ENCODE data around the gene CRPPA.

The CRPPA gene

DNA sequence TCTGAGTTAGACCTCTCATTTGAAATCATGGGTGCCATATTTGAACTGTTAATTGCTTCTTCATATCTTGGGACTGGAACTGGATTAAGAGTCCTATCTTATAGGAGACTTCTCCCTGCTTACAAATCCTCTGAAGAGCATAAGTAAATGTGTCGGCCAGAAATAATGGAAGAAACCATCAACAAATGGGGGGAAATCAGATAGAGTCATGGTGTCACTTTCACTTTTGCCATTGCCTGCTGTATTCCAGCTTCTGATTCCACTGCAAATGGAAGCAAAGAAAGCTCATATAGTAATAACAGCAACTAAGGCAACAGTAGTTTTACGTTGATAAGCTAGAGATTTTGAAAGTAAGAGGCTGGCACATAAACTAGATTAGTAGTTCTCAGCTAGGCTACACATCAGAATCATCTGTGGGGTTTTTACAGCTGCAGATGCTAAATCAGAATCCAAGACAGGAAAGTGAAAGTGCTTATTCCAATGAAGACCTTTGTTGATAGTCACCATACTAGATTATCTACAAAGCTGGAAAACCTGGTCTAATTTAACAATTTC lies 12.3 kb upstream of the CRPPA start:
- DNase-seq (ENCODE audit: low read depth), result no peak
- TF ChIP-seq, protein P1, sequence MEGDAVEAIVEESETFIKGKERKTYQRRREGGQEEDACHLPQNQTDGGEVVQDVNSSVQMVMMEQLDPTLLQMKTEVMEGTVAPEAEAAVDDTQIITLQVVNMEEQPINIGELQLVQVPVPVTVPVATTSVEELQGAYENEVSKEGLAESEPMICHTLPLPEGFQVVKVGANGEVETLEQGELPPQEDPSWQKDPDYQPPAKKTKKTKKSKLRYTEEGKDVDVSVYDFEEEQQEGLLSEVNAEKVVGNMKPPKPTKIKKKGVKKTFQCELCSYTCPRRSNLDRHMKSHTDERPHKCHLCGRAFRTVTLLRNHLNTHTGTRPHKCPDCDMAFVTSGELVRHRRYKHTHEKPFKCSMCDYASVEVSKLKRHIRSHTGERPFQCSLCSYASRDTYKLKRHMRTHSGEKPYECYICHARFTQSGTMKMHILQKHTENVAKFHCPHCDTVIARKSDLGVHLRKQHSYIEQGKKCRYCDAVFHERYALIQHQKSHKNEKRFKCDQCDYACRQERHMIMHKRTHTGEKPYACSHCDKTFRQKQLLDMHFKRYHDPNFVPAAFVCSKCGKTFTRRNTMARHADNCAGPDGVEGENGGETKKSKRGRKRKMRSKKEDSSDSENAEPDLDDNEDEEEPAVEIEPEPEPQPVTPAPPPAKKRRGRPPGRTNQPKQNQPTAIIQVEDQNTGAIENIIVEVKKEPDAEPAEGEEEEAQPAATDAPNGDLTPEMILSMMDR (conservative IDR thresholded peaks at IDR 0.05; ENCODE audit: low read depth, low read length), result no peak
- H3K4me3 ChIP-seq (ENCODE audit: low read length), result no peak overlapping the region

DNA sequence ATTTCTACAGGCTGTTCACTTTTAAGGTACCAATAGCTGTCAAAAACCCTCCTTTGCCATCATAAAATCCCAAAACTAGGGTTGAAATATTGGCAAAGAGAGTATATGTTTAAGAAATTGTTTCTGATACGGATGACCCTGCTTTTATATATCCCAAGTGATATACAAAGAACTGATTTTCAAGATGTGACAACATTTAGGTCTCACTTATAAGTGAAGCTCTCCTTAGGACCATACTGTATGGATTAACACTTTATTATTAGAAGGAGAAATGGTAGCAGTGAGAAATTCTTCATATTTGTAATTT lies 11.0 kb upstream of the CRPPA start:
- TF ChIP-seq, protein P1 (conservative IDR thresholded peaks at IDR 0.05; ENCODE audit: low read depth, low read length), result no peak
- H3K4me3 ChIP-seq (ENCODE audit: low read length), result no peak overlapping the region
- DNase-seq (ENCODE audit: low read depth), result no peak

DNA sequence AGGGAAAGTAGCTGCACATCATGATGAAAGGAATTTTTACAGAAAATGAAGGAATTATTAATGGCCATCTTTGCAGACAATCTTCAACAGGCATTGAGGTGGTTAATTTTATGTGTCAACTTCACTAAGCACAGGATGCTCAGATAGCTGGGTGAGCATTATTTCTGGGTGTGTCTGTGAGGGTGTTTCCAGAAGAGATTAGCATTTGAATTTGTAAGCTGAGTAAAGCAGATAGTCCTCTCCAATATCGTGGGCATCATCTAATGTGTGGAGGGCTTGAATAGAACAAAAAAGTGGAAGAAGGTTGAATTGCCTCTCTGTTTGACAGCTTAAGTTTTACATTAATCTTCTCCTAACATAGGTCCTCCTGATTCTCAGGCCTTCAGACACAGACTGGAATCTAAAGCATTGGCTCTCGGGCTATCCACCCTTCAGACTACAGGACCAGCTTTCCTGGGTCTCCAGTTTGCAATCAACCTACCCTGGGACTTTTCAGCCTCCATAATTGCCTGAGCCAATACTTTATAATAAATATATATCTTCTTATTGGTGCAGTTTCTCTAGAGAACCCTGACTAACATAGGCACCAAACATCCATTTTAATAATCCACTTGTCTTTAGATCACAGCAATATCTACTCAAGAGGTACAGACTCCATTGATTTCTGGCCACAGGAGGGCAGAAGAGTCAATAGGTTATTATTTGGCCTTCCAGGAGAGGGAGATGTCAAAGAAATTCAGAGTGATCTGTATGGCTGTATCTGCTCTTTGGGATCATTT lies 10.5 kb upstream of the CRPPA start:
- H3K4me3 ChIP-seq (ENCODE audit: low read length), result no peak overlapping the region
- DNase-seq (ENCODE audit: low read depth), result no peak
- TF ChIP-seq, protein P1 (conservative IDR thresholded peaks at IDR 0.05; ENCODE audit: low read depth, low read length), result peak; percentile 49

DNA sequence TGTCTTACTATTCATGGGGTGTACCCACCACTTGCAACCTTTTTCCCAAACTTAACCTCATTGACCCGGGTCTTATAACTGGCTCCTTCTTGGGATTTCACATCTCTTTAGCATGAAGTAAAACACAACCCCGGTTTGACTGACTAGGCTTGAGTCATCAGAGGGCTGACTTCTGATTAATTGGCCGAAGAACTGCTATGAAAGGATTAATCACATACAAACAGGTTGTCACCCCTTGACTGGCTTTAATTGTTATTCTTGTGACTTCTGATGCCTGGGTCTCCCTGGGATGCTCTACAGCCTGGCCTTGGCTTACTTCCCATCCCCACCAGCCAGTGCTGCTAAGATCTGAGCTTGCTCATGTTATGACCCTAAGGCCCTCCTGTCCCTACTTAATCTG lies 8.8 kb upstream of the CRPPA start:
- no peak overlapping the region for H3K4me3 ChIP-seq (ENCODE audit: low read length)
- TF ChIP-seq, protein P1 (conservative IDR thresholded peaks at IDR 0.05; ENCODE audit: low read depth, low read length), result no peak
- peak; percentile 90 for DNase-seq (ENCODE audit: low read depth)

DNA sequence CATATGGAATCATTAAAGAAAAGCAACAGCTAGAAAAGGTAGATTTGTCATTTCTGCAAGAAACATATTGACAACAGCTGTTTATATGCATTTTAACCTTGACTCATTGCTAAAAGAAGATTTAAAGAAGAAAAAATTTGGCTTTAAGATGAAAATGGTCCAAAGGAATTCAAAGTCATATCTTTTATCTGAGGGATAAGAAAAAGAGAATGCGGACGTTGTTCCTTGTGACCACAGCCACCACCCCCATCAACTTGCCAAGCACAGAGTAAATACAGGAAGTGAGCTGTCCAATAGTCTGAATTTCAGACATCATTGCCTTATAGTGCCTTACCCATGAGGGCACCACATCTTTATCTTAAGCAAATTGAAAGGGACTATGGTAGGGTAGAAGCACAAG lies 7.3 kb upstream of the CRPPA start:
- H3K4me3 ChIP-seq (ENCODE audit: low read length), result no peak overlapping the region
- TF ChIP-seq, protein P1 (conservative IDR thresholded peaks at IDR 0.05; ENCODE audit: low read depth, low read length), result no peak
- peak; percentile 37 for DNase-seq (ENCODE audit: low read depth)

DNA sequence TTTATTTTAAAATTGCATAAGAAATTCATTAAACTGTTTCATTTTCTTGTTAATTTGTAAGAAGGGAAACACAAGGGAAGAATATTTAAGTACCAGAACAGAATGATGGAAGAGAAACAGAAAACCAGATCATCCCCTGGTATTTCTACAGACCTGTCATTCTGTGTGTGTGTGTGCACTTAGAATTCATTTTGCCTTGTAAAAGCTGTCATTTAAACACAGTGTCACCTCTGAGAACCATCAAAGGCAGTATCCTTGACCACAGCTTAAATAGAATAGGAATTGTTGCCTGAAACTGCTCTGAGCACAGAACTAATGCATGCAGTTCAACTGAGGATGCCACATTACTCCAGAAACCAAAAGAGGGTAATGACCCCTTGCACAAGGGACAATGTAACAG lies 6.8 kb upstream of the CRPPA start:
- no peak overlapping the region for H3K4me3 ChIP-seq (ENCODE audit: low read length)
- TF ChIP-seq, protein P1 (conservative IDR thresholded peaks at IDR 0.05; ENCODE audit: low read depth, low read length), result no peak
- no peak for DNase-seq (ENCODE audit: low read depth)

DNA sequence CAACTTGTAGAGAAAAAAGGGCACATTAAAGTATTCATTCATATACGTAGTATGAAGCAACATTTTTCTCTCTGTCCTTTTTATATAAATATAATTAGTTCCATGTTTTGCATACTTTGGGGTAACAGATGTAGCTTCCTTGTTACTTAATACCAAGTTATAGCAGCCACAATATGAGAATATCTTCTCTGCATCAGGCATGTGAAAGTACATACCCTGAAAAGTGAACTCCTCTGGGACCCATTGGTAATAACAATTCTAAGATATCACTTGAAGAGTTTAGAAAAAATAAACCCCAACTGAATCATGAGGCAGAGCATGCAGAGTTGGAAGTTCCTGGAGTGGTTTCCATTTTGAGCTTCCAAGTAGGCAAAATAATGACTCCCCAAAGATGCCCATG lies 2.4 kb upstream of the CRPPA start:
- TF ChIP-seq, protein P1 (conservative IDR thresholded peaks at IDR 0.05; ENCODE audit: low read depth, low read length), result no peak
- no peak for DNase-seq (ENCODE audit: low read depth)
- no peak overlapping the region for H3K4me3 ChIP-seq (ENCODE audit: low read length)
